Left ventricle myocardium inferior (tissue), 1 donor: Measurements from ENCODE around the gene SDC1. TPM values are rescaled to one million over a fixed set of nuclear protein-coding genes. Genes with fewer than 3 reads are reported as not detected.

Source experiments
- DNase-seq: peaks from one replicate; pipeline ENCODE4 v3.0.0-alpha.2; 2020
- H3K27ac ChIP-seq: fragments of 200-600 bp; replicated peaks from 2 replicates; pipeline ENCODE4 v1.8.0; 2021
- H3K27me3 ChIP-seq: fragments of 200-600 bp; 2 replicates; pipeline ENCODE4 v1.8.0; 2021; ENCODE audit warnings: low read depth
- H3K36me3 ChIP-seq: fragments of 200-600 bp; 2 replicates; pipeline ENCODE4 v1.8.0; 2021
- H3K4me1 ChIP-seq: fragments of 200-600 bp; 2 replicates; pipeline ENCODE4 v1.8.0; 2021
- H3K4me3 ChIP-seq: fragments of 200-600 bp; 2 replicates; pipeline ENCODE4 v1.8.0; 2021; ENCODE audit warnings: mild to moderate bottlenecking, moderate library complexity
- H3K9me3 ChIP-seq: fragments of 200-600 bp; replicated peaks from 2 replicates; pipeline ENCODE4 v1.8.0; 2021
- intact Hi-C: fragments of 100-400 bp; cut with micrococcal nuclease; formaldehyde crosslinking; loops from one replicate; pipeline ENCODE4 v1.11.0; 2022
- total RNA-seq: library from RNA; stranded (reverse); fragmentation: NEBNext Ultra II Directional; extraction: Animal tissue kit (Norgen Biotek cat#: 25700); gene quantifications from one replicate; pipeline ENCODE4 v1.2.1, GENCODE V29; 2021
- TF ChIP-seq, protein P1 (sequence below): fragments of 200-600 bp; IDR thresholded peaks from 2 replicates; pipeline ENCODE4 v1.8.0; 2021; ENCODE audit warnings: antibody characterized with exemption, mild to moderate bottlenecking, borderline replicate concordance
- donor health status: DM: no; HTN: yes; CAD: no; lungs with severe emphysema.

Gene SDC1
- total RNA-seq, 1 donor from 2014 or later: 0.41 TPM

GRCh38 chr2:20226152-20226545 is 1.2 kb upstream of the SDC1 start:
- H3K9me3 ChIP-seq: no peaks in the 10 kb centered on the region
- H3K27me3 ChIP-seq: peaks cover 77% of the 10 kb centered on the region
- H3K4me1 ChIP-seq: peaks cover 28% of the 10 kb centered on the region
- no peaks in the 10 kb centered on the region for H3K36me3 ChIP-seq
- DNase-seq: no peak
- no peak overlapping the region for H3K27ac ChIP-seq
- intact Hi-C loops: no loop called here
- TF ChIP-seq, protein P1, sequence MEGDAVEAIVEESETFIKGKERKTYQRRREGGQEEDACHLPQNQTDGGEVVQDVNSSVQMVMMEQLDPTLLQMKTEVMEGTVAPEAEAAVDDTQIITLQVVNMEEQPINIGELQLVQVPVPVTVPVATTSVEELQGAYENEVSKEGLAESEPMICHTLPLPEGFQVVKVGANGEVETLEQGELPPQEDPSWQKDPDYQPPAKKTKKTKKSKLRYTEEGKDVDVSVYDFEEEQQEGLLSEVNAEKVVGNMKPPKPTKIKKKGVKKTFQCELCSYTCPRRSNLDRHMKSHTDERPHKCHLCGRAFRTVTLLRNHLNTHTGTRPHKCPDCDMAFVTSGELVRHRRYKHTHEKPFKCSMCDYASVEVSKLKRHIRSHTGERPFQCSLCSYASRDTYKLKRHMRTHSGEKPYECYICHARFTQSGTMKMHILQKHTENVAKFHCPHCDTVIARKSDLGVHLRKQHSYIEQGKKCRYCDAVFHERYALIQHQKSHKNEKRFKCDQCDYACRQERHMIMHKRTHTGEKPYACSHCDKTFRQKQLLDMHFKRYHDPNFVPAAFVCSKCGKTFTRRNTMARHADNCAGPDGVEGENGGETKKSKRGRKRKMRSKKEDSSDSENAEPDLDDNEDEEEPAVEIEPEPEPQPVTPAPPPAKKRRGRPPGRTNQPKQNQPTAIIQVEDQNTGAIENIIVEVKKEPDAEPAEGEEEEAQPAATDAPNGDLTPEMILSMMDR: no peak
- no peak overlapping the region for H3K4me3 ChIP-seq

GRCh38 chr2:20225294-20226151 is 593 bp upstream of the SDC1 start:
- Histone ChIP-seq H3K36me3 (no peaks in the 10 kb centered on the region), H3K27me3 (peaks cover 75% of the 10 kb centered on the region), H3K9me3 (no peaks in the 10 kb centered on the region), H3K27ac (no peak overlapping the region), H3K4me1 (peaks cover 28% of the 10 kb centered on the region), H3K4me3 (peak overlapping the region; percentile 74)
- intact Hi-C loops: no loop called here
- TF ChIP-seq, protein P1: peak; percentile 55
- peak; percentile 32 for DNase-seq

GRCh38 chr2:20224164-20224715 is 690 bp downstream of the SDC1 start:
- TF ChIP-seq, protein P1: no peak
- no peak for DNase-seq
- peak overlapping the region; percentile 74 for H3K4me3 ChIP-seq
- no peaks in the 10 kb centered on the region for H3K9me3 ChIP-seq
- H3K27ac ChIP-seq: no peak overlapping the region
- H3K27me3 ChIP-seq: peaks cover 72% of the 10 kb centered on the region
- intact Hi-C loops: no loop called here
- H3K36me3 ChIP-seq: no peaks in the 10 kb centered on the region
- peaks cover 28% of the 10 kb centered on the region for H3K4me1 ChIP-seq

DNA sequence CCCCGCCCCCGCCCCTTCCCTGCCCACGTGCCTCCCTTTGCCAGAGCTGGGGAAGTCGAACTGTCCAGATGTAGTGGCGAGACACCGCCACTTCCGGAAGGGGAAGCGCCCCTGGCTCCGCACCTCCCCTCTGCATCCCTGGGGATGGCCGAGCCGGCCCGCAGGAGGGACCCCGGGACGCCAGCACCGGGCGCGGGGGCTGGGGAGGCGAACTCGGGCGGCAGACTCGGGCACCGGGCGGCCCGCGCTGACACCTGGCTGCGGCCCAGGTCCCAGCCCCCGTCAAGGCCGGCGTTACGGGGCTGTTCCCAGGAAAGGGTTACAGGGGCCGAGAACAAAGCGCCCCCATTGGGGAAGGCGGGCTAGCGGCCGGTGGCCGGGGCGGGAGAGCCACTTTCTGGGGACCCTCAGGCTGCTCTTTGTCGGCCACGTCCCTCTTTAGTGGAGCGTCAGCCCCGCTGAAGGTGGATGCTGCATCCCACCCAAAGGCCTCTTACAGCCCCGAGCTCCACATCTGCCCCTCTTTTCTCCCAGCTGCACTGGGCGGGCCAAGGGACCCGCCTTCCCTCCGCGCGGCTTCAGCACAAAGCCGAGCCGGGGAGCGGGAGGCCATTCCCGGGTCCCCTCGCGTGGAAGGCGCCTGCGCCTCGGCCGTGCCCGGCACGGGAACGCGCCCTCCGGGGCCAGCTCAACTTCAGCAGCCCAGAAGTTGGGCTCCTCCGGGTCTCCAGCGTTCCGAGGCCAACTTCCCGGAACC is 1.3 kb downstream of the SDC1 start:
- Histone ChIP-seq H3K4me3 (peak overlapping the region; percentile 74), H3K27me3 (peaks cover 66% of the 10 kb centered on the region), H3K4me1 (peaks cover 28% of the 10 kb centered on the region), H3K27ac (no peak overlapping the region), H3K9me3 (no peaks in the 10 kb centered on the region), H3K36me3 (no peaks in the 10 kb centered on the region)
- TF ChIP-seq, protein P1: no peak
- DNase-seq: no peak
- intact Hi-C loops: no loop called here

DNA sequence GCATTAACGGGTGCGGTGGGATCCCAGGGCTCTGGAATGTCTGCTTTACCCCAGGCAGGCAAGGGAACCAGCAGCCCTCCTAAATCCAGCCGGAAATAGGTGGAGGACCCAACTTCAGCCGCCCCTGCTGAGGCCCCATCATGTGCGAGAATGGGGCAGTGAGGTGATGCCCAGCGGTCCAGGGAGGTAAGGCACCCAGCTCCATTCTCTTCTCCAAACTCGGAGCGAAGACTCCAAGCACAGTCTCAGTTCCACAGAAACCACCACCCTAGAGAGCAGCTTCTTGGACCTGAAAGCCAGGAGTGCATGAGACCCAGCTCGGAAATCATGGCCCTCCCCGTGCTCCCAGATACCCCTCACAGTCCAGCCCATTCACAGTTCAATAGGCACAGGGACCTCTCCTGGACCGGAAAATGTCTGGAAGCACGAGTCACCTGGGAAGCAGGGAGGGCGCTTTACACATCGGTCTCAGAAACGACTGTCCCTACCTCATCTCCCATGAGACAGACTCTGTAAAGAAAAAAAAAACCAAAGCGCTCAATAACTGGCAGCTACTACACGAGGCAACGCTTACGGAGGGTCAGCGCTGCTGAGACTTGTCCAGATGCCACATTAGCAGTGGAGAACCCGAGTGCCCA is 2.0 kb downstream of the SDC1 start:
- Histone ChIP-seq H3K4me3 (peak overlapping the region; percentile 74), H3K27me3 (peaks cover 59% of the 10 kb centered on the region), H3K4me1 (peaks cover 28% of the 10 kb centered on the region), H3K9me3 (no peaks in the 10 kb centered on the region), H3K36me3 (no peaks in the 10 kb centered on the region), H3K27ac (no peak overlapping the region)
- TF ChIP-seq, protein P1: no peak
- no peak for DNase-seq
- intact Hi-C loops: no loop called here
